Calu3 (cell line): ENCODE measurements around the gene LDB3. TPM values are rescaled to one million over a fixed set of nuclear protein-coding genes. Genes with fewer than 3 reads are reported as not detected.

Experiments used
- BruUV-seq: library from RNA; stranded (reverse); fragments of 400-500 nt; replicated peaks from 2 replicates; lab custom pipeline; 2021; lab: Mats Ljungman, UMichigan
- CTCF ChIA-PET: fragments of 300-600 bp; sonication (Branson Sonifier 250); formaldehyde crosslinking; loops from one replicate; lab custom pipeline; 2022; ENCODE audit warnings: antibody characterized with exemption; lab: Charles Lee
- DNase-seq: peaks from one replicate; pipeline ENCODE4 v3.0.0; 2022
- H3K27ac Mint-ChIP-seq: one replicate; pipeline ENCODE4 v1.8.0; 2022; ENCODE audit warnings: mixed read lengths; ENCODE audit not compliant: unreplicated experiment
- H3K27me3 Mint-ChIP-seq: one replicate; pipeline ENCODE4 v1.8.0; 2022; ENCODE audit warnings: mixed read lengths; ENCODE audit not compliant: unreplicated experiment
- H3K36me3 Mint-ChIP-seq: one replicate; pipeline ENCODE4 v1.8.0; 2022; ENCODE audit warnings: mild to moderate bottlenecking, moderate library complexity, mixed read lengths; ENCODE audit not compliant: insufficient read depth, unreplicated experiment
- H3K4me1 Mint-ChIP-seq: one replicate; pipeline ENCODE4 v1.8.0; 2022; ENCODE audit warnings: mild to moderate bottlenecking, low read depth, mixed read lengths; ENCODE audit not compliant: unreplicated experiment
- H3K4me3 Mint-ChIP-seq: one replicate; pipeline ENCODE4 v1.8.0; 2022; ENCODE audit warnings: mild to moderate bottlenecking, low read depth, moderate library complexity, mixed read lengths; ENCODE audit not compliant: unreplicated experiment
- H3K9me3 Mint-ChIP-seq: one replicate; pipeline ENCODE4 v1.8.0; 2022; ENCODE audit warnings: low read depth, mixed read lengths; ENCODE audit not compliant: unreplicated experiment
- intact Hi-C: fragments of 100-400 bp; cut with micrococcal nuclease; formaldehyde crosslinking; loops from one replicate; pipeline ENCODE4 v1.10.0; 2022; ENCODE audit not compliant: unreplicated experiment
- total RNA-seq: library from RNA; stranded (reverse); gene quantifications from 2 replicates; pipeline ENCODE4 v1.2.3, GENCODE V29; 2022
- TF ChIP-seq, protein P1 (sequence below): fragments of 200-600 bp; IDR thresholded peaks from one replicate; pipeline ENCODE4 v1.8.0; 2022; ENCODE audit warnings: antibody characterized with exemption; ENCODE audit not compliant: unreplicated experiment

The LDB3 gene
- total RNA-seq, 1 experiment from 2014 or later, result not detected

- no peak for DNase-seq
- CTCF ChIA-PET, result interaction anchor here (0.6 kb wide), 1 partner anchor 479 kb away, joined by 3 read pairs; no protein-coding TSS in a partner anchor
- intact Hi-C loops, result loop anchor here (5.0 kb wide), 1 partner anchor 72 kb away; no protein-coding TSS in a partner anchor
- Mint-ChIP-seq H3K4me1 (peaks cover 14% of the 10 kb centered on the region), H3K36me3 (no peaks in the 10 kb centered on the region), H3K27me3 (peaks cover 28% of the 10 kb centered on the region), H3K4me3 (no peak overlapping the region), H3K9me3 (no peaks in the 10 kb centered on the region), H3K27ac (no peak overlapping the region)
- BruUV-seq, result no TSS peak
- TF ChIP-seq, protein P1, sequence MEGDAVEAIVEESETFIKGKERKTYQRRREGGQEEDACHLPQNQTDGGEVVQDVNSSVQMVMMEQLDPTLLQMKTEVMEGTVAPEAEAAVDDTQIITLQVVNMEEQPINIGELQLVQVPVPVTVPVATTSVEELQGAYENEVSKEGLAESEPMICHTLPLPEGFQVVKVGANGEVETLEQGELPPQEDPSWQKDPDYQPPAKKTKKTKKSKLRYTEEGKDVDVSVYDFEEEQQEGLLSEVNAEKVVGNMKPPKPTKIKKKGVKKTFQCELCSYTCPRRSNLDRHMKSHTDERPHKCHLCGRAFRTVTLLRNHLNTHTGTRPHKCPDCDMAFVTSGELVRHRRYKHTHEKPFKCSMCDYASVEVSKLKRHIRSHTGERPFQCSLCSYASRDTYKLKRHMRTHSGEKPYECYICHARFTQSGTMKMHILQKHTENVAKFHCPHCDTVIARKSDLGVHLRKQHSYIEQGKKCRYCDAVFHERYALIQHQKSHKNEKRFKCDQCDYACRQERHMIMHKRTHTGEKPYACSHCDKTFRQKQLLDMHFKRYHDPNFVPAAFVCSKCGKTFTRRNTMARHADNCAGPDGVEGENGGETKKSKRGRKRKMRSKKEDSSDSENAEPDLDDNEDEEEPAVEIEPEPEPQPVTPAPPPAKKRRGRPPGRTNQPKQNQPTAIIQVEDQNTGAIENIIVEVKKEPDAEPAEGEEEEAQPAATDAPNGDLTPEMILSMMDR, result no peak
Observed at GRCh38 chr10:86664341-86665217, 3.7 kb upstream of the LDB3 start.

DNA sequence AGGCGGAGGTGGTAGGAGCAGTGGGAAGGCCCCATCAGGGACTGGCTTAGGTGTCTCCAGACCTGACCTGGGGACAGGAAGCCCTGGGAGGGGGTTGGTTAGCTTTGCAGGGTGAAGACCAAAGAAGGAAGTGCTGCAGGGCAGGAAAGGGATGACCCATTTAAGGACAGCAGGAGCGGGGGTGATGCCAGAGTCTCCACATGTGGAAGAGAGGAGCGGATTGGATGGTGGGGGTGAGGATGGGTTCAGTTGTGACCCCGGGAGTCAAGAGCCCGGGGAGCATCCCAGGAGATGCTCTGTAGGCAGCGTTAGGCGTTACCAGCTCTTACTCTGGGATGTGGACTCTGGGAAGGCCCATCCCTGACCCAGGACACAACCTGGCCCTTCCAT, 3.1 kb upstream of the LDB3 start:
- TF ChIP-seq, protein P1, result no peak
- H3K4me1 Mint-ChIP-seq, result peaks cover 14% of the 10 kb centered on the region
- intact Hi-C loops, result loop anchor here (5.0 kb wide), 1 partner anchor 73 kb away; no protein-coding TSS in a partner anchor
- CTCF ChIA-PET, result no interaction called here
- H3K9me3 Mint-ChIP-seq, result no peaks in the 10 kb centered on the region
- H3K27me3 Mint-ChIP-seq, result peaks cover 22% of the 10 kb centered on the region
- H3K4me3 Mint-ChIP-seq, result no peak overlapping the region
- no TSS peak for BruUV-seq
- no peak for DNase-seq
- no peaks in the 10 kb centered on the region for H3K36me3 Mint-ChIP-seq
- no peak overlapping the region for H3K27ac Mint-ChIP-seq

GRCh38 chr10:86665868-86666267, 2.4 kb upstream of the LDB3 start:
- intact Hi-C loops, result loop anchor here (5.0 kb wide), 1 partner anchor 74 kb away; no protein-coding TSS in a partner anchor
- peaks cover 16% of the 10 kb centered on the region for H3K27me3 Mint-ChIP-seq
- BruUV-seq, result no TSS peak
- CTCF ChIA-PET, result no interaction called here
- peaks cover 14% of the 10 kb centered on the region for H3K4me1 Mint-ChIP-seq
- no peak overlapping the region for H3K27ac Mint-ChIP-seq
- no peaks in the 10 kb centered on the region for H3K36me3 Mint-ChIP-seq
- no peak for DNase-seq
- no peaks in the 10 kb centered on the region for H3K9me3 Mint-ChIP-seq
- no peak overlapping the region for H3K4me3 Mint-ChIP-seq
- TF ChIP-seq, protein P1, result no peak

- TF ChIP-seq, protein P1, result no peak
- H3K27me3 Mint-ChIP-seq, result peaks cover 14% of the 10 kb centered on the region
- no peaks in the 10 kb centered on the region for H3K9me3 Mint-ChIP-seq
- no peak for DNase-seq
- no peak overlapping the region for H3K27ac Mint-ChIP-seq
- peaks cover 14% of the 10 kb centered on the region for H3K4me1 Mint-ChIP-seq
- H3K36me3 Mint-ChIP-seq, result no peaks in the 10 kb centered on the region
- intact Hi-C loops, result loop anchor here (5.0 kb wide), 1 partner anchor 74 kb away; no protein-coding TSS in a partner anchor
- BruUV-seq, result no TSS peak
- CTCF ChIA-PET, result interaction anchor here (0.6 kb wide), 1 partner anchor 301 kb away, joined by 3 read pairs; no protein-coding TSS in a partner anchor
- no peak overlapping the region for H3K4me3 Mint-ChIP-seq
Observed at GRCh38 chr10:86666538-86666937, 1.8 kb upstream of the LDB3 start.
